ENCODE results near the gene PACS2.

DNA sequence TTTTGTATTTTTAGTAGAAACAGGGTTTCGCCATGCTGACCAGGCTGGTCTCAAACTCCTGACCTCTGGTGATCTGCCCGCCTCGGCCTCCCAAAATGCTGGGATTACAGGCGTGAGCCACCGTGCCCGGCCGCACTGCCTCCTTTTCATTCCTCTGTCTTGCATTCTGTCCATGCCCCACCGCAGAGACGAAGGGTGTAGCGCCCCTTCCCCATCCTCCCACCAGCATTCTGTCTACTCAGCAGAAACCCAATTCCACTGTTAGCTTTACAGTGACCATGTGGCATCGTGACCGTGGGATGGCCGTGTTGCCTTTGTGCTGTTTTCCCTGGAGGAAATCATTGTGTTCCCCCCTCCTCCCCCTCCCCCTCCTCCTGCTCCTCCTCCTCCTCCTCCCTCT, 94.0 kb downstream of the PACS2 start:
- no peak for TF ChIP-seq EZH2 (IDR thresholded peaks at IDR 0.05; ENCODE audit: borderline replicate concordance, low read depth, low read length, severe bottlenecking)
- TF ChIP-seq, protein P1, sequence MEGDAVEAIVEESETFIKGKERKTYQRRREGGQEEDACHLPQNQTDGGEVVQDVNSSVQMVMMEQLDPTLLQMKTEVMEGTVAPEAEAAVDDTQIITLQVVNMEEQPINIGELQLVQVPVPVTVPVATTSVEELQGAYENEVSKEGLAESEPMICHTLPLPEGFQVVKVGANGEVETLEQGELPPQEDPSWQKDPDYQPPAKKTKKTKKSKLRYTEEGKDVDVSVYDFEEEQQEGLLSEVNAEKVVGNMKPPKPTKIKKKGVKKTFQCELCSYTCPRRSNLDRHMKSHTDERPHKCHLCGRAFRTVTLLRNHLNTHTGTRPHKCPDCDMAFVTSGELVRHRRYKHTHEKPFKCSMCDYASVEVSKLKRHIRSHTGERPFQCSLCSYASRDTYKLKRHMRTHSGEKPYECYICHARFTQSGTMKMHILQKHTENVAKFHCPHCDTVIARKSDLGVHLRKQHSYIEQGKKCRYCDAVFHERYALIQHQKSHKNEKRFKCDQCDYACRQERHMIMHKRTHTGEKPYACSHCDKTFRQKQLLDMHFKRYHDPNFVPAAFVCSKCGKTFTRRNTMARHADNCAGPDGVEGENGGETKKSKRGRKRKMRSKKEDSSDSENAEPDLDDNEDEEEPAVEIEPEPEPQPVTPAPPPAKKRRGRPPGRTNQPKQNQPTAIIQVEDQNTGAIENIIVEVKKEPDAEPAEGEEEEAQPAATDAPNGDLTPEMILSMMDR (IDR thresholded peaks at IDR 0.05; ENCODE audit: extremely low read depth in 1 of 2, insufficient read depth in 1 of 2, low read depth in 1 of 2, low read length in 2 of 2) = no peak
- TF ChIP-seq, protein P2, sequence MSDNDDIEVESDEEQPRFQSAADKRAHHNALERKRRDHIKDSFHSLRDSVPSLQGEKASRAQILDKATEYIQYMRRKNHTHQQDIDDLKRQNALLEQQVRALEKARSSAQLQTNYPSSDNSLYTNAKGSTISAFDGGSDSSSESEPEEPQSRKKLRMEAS (IDR thresholded peaks at IDR 0.05; ENCODE audit: insufficient read depth, insufficient read length) = no peak
- no peak for TF ChIP-seq POLR2AphosphoS5 (IDR thresholded peaks at IDR 0.05; ENCODE audit: insufficient read depth, low read depth, low read length)
- TF ChIP-seq MYC (IDR thresholded peaks at IDR 0.05; ENCODE audit: low read depth, low read length) = no peak
- TF ChIP-seq POLR2A (IDR thresholded peaks at IDR 0.05; ENCODE audit: low read depth, low read length) = no peak
- no peak for TF ChIP-seq GATA2 (IDR thresholded peaks at IDR 0.05; ENCODE audit: insufficient read depth, insufficient read length, low read depth, low read length)
